ENCODE data around the gene IFI44. TPM values are rescaled to one million over a fixed set of nuclear protein-coding genes. Genes with fewer than 3 reads are reported as not detected.

Gene IFI44
- total RNA-seq, 1 experiment from 2014 or later, result not detected

DNA sequence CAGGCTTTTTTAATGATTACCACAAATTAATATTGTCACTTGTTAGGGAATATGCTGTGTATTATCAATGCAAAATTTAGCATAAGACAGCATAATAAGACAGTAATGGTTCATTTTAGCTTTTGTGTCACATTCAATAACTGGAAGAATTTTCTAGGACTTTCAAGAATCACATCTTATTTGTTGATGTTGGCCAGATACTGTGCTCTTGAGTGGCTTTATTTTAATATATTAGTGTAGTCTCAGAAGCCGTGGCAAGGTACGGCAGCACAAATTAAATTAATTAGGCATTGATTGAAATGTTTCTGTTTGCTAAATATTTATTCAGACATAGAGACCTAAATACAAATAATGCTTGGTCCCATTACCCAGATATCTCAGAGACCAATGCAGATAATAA is 19.0 kb upstream of the IFI44 start:
- Histone ChIP-seq H3K27me3 (ENCODE audit: control insufficient read depth, insufficient read depth, low read length) (no peaks in the 10 kb centered on the region; the same call in 1 of the 2 replicates), H3K36me3 (replicated peaks; ENCODE audit: control insufficient read depth, insufficient read depth, low read length) (no peaks in the 10 kb centered on the region), H3K4me3 (ENCODE audit: insufficient read depth, low read depth, low read length) (no peak overlapping the region)
- no peak for DNase-seq

DNA sequence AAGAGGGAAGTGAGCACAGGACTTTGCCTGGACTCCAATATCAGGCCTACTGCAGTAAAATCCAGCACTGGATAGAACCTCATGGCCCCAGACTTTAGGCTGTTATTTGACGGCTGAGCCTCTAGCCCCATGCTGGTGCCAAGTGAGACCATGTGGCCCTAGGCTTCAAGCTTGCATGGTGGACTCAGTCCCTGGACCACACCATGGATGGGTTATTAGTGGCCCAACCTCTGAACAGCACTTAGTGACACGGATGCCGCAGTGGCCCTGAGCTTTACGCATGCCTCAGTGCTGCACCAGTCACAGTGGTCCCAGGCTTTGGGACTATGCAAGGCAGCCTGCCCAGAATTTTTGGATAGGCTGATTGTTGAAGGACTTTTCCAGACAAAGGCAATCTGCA is 16.4 kb upstream of the IFI44 start:
- H3K4me3 ChIP-seq (ENCODE audit: insufficient read depth, low read depth, low read length), result no peak overlapping the region
- no peaks in the 10 kb centered on the region for H3K36me3 ChIP-seq (replicated peaks; ENCODE audit: control insufficient read depth, insufficient read depth, low read length)
- DNase-seq, result no peak
- no peaks in the 10 kb centered on the region; the same call in 1 of the 2 replicates for H3K27me3 ChIP-seq (ENCODE audit: control insufficient read depth, insufficient read depth, low read length)

DNA sequence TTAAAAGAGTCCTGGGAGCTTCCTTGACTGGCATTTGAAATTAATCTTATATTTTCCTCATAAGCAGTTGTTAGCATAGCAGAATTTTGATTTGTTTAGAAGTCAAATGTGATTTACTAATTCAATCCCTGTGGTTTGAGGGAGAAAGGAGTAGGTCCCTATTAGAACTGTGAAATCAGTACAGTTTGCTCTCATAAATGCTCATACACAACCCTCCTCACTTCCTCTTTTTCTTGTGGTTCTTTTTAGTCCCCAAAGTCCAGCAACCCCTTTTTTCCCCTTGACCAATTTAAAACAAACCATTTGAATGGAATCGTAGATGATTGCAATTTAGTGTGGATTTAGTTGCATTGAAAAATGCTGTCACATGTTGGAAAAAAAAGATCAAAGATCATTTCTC is 9.2 kb upstream of the IFI44 start:
- H3K36me3 ChIP-seq (replicated peaks; ENCODE audit: control insufficient read depth, insufficient read depth, low read length), result no peaks in the 10 kb centered on the region
- H3K27me3 ChIP-seq (ENCODE audit: control insufficient read depth, insufficient read depth, low read length), result peaks cover 1% of the 10 kb centered on the region; the same call in 1 of the 2 replicates
- DNase-seq, result no peak
- H3K4me3 ChIP-seq (ENCODE audit: insufficient read depth, low read depth, low read length), result no peak overlapping the region

DNA sequence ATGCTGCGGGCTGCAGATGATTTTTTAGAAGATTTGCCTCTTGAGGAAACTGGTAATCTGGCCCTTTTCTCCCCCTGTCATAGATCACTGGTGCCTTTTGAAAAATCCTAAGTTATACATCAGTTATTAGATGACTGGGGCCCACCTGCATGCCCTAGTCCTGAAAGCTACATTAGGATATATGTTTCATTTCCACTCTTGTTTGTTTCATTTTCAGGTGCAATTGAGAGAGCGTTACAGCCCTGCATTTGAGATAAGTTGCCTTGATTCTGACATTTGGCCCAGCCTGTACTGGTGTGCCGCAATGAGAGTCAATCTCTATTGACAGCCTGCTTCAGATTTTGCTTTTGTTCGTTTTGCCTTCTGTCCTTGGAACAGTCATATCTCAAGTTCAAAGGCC is 8.1 kb upstream of the IFI44 start:
- H3K36me3 ChIP-seq (replicated peaks; ENCODE audit: control insufficient read depth, insufficient read depth, low read length), result no peaks in the 10 kb centered on the region
- H3K4me3 ChIP-seq (ENCODE audit: insufficient read depth, low read depth, low read length), result no peak overlapping the region

DNA sequence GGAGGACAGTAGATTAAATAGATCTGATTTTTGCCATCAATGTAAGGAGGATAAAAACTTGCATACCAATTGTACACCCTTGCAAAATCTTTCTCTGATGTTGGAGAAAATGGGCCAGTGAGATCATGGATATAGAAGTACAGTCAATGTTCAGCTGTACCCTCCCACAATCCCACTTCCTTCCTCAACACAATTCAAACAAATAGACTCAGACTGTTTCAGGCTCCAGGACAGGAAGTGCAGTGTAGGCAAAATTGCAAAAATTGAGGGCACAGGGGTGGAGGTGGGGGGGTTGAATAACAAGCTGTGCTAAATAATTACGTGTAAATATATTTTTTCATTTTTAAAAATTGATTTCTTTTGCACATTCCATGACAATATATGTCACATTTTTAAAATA is 3.9 kb upstream of the IFI44 start:
- DNase-seq, result no peak
- H3K4me3 ChIP-seq (ENCODE audit: insufficient read depth, low read depth, low read length), result no peak overlapping the region

More for the DNA sequence above, 8.1 kb upstream of the IFI44 start:
- peaks cover 1% of the 10 kb centered on the region; the same call in 1 of the 2 replicates for H3K27me3 ChIP-seq (ENCODE audit: control insufficient read depth, insufficient read depth, low read length)
- DNase-seq, result no peak

DNA sequence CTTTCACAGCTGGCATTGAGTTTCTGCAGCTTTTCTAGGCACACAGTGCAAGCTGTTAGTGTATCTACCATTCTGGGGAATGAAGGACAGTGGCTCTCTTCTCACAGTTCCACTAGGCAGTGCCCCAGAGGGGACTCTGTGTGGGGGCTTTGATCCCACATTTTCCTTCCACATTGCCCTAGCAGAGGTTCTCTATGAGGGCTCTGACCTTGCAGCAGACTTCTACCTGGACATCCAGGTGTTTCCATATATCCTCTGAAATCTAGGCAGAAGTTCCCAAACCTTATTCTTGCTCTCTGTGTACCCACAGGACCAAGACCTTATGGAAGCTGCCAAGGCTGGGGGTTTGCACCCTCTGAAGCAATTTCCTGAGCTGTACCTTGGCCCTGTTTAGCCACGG is 2.4 kb upstream of the IFI44 start:
- DNase-seq, result no peak
- Histone ChIP-seq H3K36me3 (replicated peaks; ENCODE audit: control insufficient read depth, insufficient read depth, low read length) (no peaks in the 10 kb centered on the region), H3K4me3 (ENCODE audit: insufficient read depth, low read depth, low read length) (no peak overlapping the region), H3K27me3 (ENCODE audit: control insufficient read depth, insufficient read depth, low read length) (no peaks in the 10 kb centered on the region; the same call in 1 of the 2 replicates)

More for the DNA sequence above, 3.9 kb upstream of the IFI44 start:
- Histone ChIP-seq H3K27me3 (ENCODE audit: control insufficient read depth, insufficient read depth, low read length) (no peaks in the 10 kb centered on the region; the same call in 1 of the 2 replicates), H3K36me3 (replicated peaks; ENCODE audit: control insufficient read depth, insufficient read depth, low read length) (no peaks in the 10 kb centered on the region)

DNA sequence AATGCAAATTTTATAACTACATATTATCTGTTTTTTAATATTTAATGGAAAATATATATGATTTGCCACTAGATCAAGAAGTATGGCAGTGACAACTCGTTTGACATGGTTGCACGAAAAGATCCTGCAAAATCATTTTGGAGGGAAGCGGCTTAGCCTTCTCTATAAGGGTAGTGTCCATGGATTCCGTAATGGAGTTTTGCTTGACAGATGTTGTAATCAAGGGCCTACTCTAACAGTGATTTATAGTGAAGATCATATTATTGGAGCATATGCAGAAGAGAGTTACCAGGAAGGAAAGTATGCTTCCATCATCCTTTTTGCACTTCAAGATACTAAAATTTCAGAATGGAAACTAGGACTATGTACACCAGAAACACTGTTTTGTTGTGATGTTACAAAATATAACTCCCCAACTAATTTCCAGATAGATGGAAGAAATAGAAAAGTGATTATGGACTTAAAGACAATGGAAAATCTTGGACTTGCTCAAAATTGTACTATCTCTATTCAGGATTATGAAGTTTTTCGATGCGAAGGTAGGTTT is 556 bp downstream of the IFI44 start:
- Histone ChIP-seq H3K27me3 (ENCODE audit: control insufficient read depth, insufficient read depth, low read length) (peaks cover 2% of the 10 kb centered on the region; the same call in 1 of the 2 replicates), H3K4me3 (ENCODE audit: insufficient read depth, low read depth, low read length) (no peak overlapping the region), H3K36me3 (replicated peaks; ENCODE audit: control insufficient read depth, insufficient read depth, low read length) (no peaks in the 10 kb centered on the region)
- no peak for DNase-seq

DNA sequence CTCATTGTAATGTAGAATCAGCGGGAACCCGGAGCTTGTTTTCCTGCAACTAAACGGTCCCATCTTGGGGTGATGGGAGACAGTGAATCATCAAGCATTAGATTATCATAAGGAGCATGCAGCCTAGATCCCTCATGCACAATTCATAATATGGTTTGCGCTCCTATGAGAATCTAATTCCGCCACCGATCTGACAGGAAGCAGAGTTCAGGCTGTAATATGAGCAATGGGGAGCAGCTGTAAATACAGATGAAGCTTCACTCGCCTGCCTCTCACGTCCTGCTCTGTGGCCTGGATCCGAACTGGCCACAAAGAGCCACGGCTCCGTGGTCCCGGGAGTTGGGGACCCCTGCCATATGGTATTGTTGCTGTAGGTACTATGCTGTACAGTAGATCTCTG is 1.6 kb downstream of the IFI44 start:
- Histone ChIP-seq H3K4me3 (ENCODE audit: insufficient read depth, low read depth, low read length) (no peak overlapping the region), H3K36me3 (replicated peaks; ENCODE audit: control insufficient read depth, insufficient read depth, low read length) (no peaks in the 10 kb centered on the region), H3K27me3 (ENCODE audit: control insufficient read depth, insufficient read depth, low read length) (peaks cover 2% of the 10 kb centered on the region; the same call in 1 of the 2 replicates)
- DNase-seq, result no peak

DNA sequence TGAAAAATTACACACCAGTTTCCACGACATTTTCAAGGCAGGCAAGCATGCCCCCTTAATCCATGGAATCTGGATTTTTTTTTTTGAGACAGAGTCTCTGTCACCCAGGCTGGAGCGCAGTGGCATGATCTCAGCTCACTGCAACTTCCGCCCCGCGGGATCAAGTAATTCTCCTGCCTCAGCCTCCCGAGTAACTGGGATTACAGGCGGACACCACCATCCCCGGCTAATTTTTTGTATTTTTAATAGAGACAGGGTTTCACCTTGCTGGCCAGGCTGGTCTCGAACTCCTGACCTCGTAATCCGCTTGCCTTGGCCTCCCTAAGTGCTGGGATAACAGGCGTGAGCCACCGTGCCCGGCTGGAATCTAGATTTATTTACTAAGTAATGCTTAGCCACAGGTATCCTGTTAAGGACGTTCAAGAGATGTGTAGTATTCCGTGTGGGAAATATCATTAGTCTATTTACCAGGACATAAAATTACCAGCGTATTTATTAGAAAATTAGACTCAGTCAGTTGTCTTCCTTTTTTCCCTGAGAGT is 2.5 kb downstream of the IFI44 start:
- Histone ChIP-seq H3K4me3 (ENCODE audit: insufficient read depth, low read depth, low read length) (no peak overlapping the region), H3K27me3 (ENCODE audit: control insufficient read depth, insufficient read depth, low read length) (peaks cover 4% of the 10 kb centered on the region; the same call in 1 of the 2 replicates), H3K36me3 (replicated peaks; ENCODE audit: control insufficient read depth, insufficient read depth, low read length) (no peaks in the 10 kb centered on the region)
- no peak for DNase-seq

DNA sequence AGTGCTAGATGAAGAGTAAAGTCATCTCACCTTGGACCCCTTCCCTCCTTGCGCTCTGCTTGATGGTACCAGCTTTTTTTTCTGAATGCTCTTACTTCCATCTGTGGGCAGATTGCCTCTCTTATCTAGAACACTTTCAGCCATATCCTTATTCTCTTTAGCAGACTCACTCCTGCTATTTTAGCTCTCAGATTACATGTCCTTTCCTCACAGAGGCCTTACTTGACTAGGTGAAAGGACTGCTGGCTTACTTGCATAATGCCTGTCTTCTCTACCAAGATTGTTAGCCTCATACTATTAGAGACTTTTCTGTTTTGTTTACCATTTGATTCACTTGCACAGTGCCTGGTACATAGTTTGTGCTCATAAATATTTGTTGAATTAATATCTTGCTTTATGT is 9.3 kb downstream of the IFI44 start:
- Histone ChIP-seq H3K36me3 (replicated peaks; ENCODE audit: control insufficient read depth, insufficient read depth, low read length) (no peaks in the 10 kb centered on the region), H3K27me3 (ENCODE audit: control insufficient read depth, insufficient read depth, low read length) (peaks cover 4% of the 10 kb centered on the region; the same call in 1 of the 2 replicates)
- DNase-seq, result no peak

DNA sequence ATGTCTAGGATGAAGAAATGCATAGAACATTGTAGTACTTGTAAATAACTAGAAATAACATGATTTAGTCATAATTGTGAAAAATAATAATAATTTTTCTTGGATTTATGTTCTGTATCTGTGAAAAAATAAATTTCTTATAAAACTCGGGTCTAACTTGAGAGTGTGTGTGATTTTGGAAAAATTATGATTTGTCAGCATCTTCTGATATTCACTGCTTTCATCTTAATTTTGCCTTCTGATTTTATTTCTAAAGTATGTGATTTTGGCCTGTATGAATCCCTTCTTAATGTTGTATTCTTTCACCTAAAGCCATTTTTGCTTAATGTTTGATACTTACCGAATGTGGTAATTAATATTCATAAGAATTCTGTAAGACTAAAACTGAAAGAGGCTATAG is 14.3 kb downstream of the IFI44 start:
- Histone ChIP-seq H3K36me3 (replicated peaks; ENCODE audit: control insufficient read depth, insufficient read depth, low read length) (no peaks in the 10 kb centered on the region), H3K4me3 (ENCODE audit: insufficient read depth, low read depth, low read length) (no peak overlapping the region), H3K27me3 (ENCODE audit: control insufficient read depth, insufficient read depth, low read length) (no peaks in the 10 kb centered on the region; the same call in 1 of the 2 replicates)
- no peak for DNase-seq

More for the DNA sequence above, 9.3 kb downstream of the IFI44 start:
- H3K4me3 ChIP-seq (ENCODE audit: insufficient read depth, low read depth, low read length), result no peak overlapping the region

DNA sequence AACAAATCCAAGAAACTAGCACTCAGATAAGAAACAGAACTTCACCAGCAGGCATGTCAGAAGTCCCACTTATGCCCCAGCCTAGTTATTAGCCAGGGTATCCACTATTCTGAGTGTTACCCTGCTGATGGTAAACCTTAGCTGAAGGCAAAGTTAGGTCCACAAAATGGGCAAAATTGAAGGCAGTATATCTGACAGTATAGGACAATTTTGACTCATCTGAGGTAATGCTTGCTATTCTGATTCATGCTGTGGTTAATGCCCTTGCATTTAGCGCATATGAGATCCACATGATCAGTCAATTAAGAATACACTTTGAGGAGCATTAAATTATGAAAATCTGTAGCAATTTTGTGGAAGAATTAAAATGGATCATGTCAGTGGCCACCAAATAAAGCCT is 15.1 kb downstream of the IFI44 start:
- H3K36me3 ChIP-seq (replicated peaks; ENCODE audit: control insufficient read depth, insufficient read depth, low read length), result no peaks in the 10 kb centered on the region
- H3K27me3 ChIP-seq (ENCODE audit: control insufficient read depth, insufficient read depth, low read length), result no peaks in the 10 kb centered on the region; the same call in 1 of the 2 replicates
- no peak overlapping the region for H3K4me3 ChIP-seq (ENCODE audit: insufficient read depth, low read depth, low read length)
- DNase-seq, result no peak

DNA sequence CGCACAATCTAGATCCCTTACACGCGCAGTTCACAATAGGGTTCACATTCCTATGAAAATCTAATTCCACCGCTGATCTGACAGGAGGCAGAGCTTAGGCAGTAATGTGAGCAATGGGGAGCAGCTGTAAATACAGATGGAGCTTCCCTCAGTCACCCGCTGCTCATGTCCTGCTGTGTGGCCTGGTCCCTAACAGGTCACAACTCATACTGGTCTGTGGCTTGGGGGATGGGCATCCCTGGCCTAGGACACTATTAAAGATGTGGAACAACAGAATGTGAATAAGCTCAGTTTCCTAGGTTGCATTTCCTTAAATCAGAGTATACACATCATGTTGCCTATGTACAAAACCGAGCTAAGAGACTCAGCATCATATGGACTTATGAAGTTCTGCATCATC is 16.2 kb downstream of the IFI44 start:
- Histone ChIP-seq H3K27me3 (ENCODE audit: control insufficient read depth, insufficient read depth, low read length) (no peaks in the 10 kb centered on the region; the same call in 1 of the 2 replicates), H3K4me3 (ENCODE audit: insufficient read depth, low read depth, low read length) (no peak overlapping the region)

DNA sequence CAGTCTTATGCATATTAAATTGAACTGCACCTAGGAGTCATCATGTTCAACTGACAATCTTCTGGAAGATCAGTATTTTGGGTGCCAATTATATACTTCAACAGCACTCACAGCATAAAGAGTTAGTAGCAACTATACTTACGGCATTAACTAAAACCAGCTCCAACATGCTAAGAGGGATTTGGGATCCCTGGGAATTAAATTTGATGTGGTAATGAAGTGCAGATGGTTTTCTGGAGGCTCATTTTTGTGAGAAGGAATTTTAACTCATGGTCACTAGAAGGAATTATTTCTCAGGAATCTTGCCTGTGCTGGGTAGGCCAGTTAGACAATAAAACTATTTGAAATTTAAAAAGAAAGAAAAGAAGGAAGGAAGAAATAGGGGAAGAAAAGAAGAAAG is 18.3 kb downstream of the IFI44 start:
- Histone ChIP-seq H3K4me3 (ENCODE audit: insufficient read depth, low read depth, low read length) (no peak overlapping the region), H3K27me3 (ENCODE audit: control insufficient read depth, insufficient read depth, low read length) (no peaks in the 10 kb centered on the region; the same call in 1 of the 2 replicates), H3K36me3 (replicated peaks; ENCODE audit: control insufficient read depth, insufficient read depth, low read length) (no peaks in the 10 kb centered on the region)
- DNase-seq, result no peak

More for the DNA sequence above, 16.2 kb downstream of the IFI44 start:
- no peaks in the 10 kb centered on the region for H3K36me3 ChIP-seq (replicated peaks; ENCODE audit: control insufficient read depth, insufficient read depth, low read length)
- DNase-seq, result no peak

DNA sequence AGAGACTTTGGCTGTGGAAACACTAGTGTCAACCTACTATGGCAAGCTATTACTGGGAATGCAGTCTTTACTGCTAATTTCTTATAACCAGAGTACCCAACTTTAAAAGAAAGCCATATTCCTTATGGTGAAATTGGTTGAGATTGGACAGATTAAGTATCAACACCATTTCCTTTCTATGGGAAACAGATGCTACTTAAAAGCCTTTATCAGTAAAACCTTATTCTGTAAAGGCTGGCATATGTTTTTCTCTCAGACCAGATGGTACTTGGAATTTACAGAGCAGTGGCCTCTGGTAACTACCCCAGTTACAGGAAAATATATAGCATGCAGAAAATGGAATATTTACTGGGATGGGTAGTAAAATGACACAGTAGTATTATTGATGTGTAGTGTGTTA is 18.8 kb downstream of the IFI44 start:
- DNase-seq, result no peak
- Histone ChIP-seq H3K27me3 (ENCODE audit: control insufficient read depth, insufficient read depth, low read length) (no peaks in the 10 kb centered on the region; the same call in 1 of the 2 replicates), H3K36me3 (replicated peaks; ENCODE audit: control insufficient read depth, insufficient read depth, low read length) (no peaks in the 10 kb centered on the region), H3K4me3 (ENCODE audit: insufficient read depth, low read depth, low read length) (no peak overlapping the region)

Data from H7 (cell line).